ENCODE data around the gene MTM1.

The MTM1 gene

DNA sequence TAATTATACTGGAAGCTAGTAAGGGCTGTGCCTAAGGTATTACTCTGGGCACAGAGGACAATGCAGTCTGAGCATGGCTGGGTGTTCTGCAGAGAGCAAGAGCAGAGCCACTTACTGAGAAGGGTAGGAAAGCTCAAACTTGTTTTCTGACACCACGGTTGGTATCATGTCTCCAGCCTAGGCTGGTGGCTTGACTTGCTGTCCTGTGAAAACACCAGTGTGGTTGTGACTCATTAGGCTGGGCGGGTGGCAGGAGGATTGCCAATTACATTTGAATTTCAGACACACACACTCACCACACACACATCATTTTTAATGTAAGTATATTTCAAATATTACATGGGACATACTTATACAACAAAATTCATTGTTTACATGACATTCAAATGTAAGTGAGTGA is 19.7 kb upstream of the MTM1 start:
- no peak for DNase-seq (ENCODE audit: low spot score)

DNA sequence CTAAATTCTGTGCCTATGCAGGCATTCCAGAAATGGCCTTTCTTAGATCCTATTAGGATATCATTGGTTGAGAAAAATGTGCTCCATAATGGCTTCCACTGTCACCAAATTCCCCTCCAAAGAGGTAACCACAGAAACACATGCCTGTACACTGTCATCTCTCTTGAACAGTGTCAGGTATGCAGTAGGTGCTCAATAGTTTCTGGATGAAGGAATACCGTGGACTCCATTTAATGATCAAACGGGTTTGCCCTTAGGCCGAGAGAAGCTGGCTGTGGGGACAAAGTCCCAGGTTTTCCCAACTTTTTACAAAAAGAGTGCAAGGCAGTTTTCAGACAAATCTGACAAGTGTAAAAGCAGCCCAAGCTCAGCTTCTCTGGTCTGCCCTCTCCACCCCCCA is 16.5 kb upstream of the MTM1 start:
- DNase-seq (ENCODE audit: low spot score): no peak

DNA sequence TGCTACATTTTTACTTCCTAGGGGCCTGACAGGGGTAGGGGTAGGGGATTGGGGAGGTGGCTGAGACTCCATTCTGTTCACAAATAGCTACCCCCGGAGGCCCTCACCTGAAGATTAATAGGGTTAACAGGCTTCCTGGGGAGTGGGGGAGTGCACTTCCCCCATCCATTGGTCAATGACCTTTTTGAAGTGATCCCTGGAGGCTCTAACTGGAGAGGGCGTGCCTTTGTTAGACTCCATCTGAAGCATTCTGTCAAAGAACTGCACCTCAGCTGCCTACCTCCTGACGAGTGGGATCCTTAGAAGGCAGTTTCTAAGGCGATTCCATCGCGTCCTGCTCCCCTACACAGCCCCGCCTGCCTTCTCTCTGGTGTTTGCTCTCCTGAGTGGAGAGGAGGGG is 10.0 kb upstream of the MTM1 start:
- no peak for DNase-seq (ENCODE audit: low spot score)

DNA sequence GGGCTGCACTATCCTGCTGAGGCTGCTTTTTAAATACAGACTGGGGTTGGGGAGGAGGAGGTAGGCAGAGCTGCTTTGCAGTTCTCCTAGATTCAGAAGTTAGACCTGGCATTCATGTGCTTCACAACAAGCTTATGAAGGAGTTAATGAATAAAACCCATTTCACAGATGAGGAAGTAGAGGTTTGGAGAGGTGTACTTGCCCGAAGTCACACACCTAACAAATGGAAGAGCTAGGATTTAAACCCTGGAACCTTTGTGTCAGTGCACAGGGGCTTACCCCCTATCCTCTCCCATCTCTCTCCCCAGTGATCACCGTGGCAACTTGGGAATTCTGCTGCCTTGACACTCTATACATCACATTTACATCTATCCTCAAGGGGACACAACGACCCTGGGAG is 3.6 kb upstream of the MTM1 start:
- no peak for DNase-seq (ENCODE audit: low spot score)

DNA sequence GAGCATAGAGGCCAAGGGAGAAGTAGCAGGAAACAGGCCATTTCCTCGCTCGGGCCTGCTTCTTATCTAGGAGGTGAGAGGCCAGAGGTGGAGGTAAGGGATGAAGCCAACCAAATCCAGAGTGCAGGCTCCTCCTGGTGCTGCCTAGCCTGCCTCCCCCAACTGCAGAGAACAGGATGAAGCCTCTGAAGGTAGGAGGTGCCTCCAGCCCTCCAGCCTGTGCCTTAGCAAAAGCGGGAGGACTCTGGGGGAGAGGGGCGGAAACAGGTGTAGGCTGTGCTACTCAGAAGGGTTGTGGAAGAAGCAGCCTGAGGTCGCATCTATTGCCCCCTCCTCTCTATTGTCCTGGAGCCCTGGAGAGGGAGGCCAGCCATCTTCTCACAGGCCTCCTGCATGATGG is 2.9 kb upstream of the MTM1 start:
- DNase-seq (ENCODE audit: low spot score): no peak

DNA sequence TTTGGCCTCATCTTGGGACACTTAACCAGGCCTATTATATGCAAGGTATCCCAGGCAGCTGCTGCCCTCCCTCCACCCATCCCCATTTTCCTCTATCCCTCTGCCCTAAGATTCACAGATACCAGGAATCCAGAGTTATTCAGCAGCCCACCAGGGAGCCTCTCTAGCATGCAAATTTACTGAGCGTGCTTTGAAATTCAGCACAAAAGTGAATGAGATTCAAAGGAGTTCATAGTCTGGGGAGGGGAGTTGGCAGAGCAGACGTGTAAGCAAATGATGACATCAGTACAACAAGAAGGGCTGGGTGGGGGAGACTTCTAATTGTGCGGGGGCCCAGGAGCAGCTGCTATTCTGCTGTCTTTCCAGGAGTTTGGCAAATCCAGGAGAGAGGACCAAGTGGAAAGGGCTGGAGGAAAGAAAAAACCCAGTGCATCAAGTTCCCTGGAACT is 1.7 kb upstream of the MTM1 start:
- DNase-seq (ENCODE audit: low spot score): no peak

DNA sequence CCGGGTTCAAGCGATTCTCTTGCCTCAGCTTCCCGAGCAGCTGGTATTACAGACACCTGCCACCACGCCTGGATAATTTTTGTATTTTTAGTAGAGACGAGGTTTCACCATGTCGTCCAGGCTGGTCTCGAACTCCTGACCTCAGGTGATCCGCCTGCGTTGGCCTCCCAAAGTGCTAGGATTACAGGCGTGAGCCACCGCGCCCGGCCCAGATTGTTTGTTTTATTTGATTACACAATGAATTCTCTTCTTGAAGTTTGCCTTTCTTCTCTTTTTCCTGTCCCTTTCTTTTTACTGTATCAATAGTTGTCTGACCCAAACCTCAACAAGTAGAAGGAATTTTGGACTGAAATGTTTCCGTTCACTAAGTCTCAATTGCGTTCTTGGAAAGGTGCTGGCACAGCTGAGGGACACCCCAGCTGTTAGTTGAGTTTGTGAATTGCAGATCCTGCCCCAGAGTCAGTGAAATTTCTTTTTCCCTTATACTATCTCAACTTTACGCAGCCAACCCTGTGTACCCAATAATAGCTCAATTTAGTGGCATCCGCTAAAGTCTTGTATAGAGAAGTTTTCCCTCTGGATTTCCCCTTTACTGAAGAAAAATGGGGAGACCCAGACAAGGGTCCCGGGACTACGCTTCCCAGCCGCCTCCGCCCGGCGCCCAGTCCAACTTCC is 639 bp upstream of the MTM1 start:
- DNase-seq (ENCODE audit: low spot score): no peak

DNA sequence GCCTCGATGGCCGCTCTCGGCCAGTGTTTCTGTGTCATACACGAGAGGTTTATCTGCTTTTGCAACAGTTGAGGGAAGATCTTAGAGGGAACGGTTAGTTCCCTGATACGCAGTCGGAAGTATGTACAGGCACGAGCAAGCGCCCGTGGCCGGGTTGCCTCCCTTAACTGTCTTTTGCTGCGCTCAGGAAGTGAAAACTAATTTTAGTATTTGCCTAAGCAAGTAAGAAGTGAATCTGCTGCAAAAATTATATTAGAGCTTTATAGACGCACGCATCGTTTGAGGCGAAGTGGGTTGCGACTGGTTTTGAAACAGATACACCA is 695 bp downstream of the MTM1 start:
- no peak for DNase-seq (ENCODE audit: low spot score)

DNA sequence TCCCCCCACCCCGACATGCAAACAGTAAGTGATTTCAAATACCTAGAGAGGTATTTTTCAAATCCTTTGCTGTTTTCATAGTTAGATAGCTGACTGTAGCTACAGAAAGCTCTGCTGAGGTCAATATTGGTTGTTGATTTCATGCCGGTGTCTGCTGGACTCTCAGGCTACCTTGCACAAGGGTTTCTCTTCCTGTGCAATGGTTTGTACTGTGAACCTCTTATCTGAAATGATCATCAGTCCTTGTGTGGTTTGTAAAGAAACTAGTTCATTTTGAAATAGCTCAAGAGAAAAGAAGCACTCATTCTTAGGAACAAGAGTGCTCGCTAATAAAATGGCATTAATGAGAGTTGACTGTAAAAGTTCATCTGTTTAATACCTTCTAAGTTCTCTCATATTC is 2.1 kb downstream of the MTM1 start:
- peak; percentile 31 for DNase-seq (ENCODE audit: low spot score)

DNA sequence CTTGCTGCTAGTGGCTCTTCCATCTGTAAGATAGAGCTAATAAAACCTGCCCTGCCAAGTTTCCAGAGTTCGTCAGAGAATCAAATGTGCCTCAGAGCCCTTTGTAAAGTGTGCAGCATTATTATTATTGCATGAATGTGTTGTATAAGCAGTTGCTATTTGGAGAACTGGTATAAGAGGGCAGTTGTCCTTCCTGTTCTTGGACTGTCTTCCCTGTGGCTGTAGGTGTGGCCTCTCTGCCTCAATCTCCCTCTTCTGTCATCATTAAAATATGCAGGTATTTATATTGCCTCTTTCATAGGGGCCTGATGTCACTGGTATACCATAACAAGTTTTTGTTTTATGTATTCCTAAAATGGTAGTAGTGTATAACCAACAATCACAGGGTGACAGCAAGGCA is 3.8 kb downstream of the MTM1 start:
- no peak for DNase-seq (ENCODE audit: low spot score)

DNA sequence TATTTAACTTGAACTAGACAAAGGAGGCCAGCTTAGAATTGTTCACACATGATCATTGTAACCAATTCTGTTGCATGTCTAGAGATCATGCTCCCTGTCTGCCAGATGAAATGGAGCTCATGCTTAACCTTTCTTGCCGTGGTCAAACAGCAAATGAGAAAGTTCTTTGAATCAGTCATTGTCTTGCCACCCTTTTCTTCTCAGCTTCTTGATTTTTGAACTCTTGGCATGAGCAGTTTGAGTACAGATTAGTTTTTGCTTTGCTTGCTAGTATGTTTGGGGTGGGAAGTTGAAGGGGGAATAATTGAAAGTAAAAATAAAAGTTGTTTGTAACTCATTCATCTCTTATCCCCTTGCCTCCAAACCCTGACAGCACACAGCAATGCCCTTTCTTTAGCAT is 4.7 kb downstream of the MTM1 start:
- no peak for DNase-seq (ENCODE audit: low spot score)

DNA sequence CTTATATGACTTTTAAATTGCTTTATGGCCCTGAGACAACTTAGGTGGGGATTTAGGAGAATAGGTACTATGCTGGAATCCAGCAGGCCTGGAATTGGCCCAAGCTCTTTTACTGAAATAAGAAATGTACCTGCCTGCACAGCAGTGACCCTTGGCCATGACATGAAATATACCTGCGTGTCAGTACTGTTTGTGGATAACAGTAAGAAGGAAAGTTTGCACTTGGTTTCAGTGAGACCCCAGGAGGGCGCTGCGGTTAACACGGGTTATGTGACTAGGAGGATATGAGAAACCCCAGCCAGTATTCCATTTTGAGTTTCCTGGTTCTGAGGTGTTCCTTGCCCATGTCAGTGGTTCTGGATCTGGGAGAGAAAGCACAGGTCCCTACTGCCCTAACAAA is 5.3 kb downstream of the MTM1 start:
- DNase-seq (ENCODE audit: low spot score): no peak

DNA sequence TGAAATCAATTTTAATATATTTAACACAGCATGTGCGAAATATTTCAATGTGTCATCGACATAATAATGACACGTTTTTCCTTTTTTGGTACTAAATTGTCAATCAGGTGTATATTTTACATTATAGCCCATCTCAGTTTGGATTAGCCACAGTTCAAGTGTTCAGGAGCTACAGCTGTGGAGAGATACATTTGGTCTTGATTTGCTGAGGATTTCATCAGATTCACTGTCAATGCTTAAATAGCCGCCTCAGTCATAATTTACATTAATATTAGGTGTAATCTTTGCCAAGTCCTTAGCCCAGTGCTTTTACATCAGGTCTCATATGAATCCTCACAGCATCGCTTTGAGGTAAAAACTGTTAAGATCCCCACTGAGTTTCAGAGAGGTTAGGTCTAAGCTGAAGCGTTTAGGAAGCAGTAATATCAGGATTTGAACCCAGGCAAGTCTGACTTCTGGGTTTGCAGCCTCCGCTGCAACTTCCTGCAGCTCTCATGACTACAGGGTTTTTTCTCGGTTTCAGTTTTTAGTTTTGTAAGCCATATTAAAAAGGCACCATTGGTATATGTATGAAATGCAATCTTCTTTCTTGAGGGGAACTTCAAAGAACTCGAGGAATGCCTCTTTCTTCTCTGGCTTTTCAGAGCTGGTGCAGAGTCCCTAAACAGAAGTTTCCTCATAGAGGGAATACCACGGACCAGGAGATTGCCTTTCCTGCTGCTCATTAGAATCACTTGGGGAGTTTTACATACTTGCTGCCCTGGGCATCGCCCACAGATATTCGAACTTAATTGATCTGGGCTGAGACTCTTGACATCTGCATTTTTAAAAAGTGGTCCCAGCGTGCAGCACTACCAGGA is 6.4 kb downstream of the MTM1 start:
- DNase-seq (ENCODE audit: low spot score): no peak

DNA sequence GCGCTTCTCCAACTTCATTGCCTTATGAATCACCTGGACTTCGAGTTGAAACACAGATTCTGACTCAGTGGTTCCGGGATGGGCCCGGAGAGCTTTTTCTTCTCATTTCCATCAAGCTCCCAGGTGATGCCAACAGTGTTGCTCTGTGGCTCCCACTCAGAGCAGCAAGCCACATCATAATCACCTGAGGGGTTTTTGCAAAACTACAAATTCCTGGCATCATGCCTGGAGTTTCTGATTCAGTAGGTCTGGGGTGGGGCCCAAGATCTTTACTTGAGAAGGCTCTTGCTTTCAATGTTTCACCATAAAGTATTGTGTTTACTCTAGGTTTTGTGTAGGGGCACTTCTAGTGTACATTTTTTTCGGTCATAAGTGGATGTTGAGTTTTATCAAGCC is 7.0 kb downstream of the MTM1 start:
- no peak for DNase-seq (ENCODE audit: low spot score)

DNA sequence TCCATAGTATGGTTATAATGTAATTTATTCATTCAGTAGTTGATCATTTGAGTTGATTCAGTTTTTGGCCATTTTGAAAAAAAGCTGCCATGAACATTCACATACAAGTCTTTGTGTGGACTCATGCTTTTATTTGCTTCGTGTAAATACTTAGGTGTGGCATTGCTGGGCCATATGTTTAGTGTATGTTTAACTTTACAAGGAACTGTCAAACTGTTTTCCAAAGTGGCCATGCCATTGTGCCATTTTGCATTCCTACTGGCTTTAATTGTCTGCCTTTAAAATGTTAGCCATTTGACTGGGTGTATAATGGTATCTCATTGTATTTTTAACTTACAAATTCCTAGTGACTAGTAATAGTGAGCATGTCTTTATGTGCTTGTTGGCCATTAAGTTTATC is 8.8 kb downstream of the MTM1 start:
- DNase-seq (ENCODE audit: low spot score): no peak

DNA sequence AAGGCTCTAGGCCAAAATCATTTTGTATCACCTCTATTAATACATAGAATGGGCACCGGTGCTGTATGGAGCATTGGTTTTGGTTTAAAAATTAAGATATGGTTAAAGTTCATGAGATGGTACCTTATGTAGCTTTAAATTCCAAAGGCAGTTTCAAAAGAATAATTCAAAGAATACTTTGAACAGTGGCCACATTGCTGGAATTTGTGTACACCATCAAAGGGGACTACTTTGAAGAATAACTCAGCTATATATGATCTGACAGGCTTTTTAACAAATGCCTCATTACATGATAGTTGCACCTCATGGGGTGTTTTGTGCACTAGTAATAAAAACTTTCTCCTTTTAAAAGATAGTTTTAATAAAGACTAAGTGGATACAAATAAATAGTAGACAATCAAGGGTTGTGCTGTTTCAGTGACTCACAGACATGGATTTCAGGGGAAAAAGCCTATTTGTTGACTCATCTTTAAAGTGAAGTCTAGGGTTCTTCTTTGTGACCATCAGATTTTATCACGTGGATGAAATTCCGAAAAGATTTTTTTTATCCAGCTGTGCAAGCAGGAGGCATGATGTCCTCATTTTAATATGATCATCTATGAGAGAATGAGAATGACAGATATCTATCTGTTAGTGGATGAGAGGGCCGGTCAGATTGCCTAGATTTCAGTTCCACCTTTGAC is 12.8 kb downstream of the MTM1 start:
- no peak for DNase-seq (ENCODE audit: low spot score)

DNA sequence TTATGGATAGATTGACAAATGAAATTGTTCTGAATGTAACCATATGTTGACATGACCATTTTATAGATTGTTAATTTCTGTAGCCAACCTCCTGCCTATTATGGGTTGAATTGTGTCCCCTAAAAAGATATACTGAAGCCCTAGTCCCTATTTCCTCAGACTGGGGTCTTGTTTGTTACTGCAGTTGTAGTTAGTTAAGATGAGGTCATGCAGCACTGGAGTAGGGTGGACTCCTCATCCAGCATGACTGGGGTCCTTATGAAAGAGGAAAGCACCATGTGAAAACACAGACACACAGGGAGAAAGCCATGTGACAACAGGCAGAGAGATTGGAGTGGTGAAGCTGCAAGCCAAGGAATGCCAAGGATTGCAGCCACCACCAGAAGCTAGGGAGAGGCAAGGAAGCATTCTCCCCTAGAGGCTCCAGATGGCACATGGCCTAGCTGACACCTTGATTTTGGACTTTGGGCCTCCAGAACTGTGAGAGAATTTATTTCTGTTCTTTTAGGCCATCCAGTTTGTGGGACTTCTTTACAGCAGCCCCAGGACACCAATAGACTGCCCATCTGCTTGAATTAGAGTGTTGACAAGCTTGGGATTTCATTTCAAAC is 14.0 kb downstream of the MTM1 start:
- no peak for DNase-seq (ENCODE audit: low spot score)

DNA sequence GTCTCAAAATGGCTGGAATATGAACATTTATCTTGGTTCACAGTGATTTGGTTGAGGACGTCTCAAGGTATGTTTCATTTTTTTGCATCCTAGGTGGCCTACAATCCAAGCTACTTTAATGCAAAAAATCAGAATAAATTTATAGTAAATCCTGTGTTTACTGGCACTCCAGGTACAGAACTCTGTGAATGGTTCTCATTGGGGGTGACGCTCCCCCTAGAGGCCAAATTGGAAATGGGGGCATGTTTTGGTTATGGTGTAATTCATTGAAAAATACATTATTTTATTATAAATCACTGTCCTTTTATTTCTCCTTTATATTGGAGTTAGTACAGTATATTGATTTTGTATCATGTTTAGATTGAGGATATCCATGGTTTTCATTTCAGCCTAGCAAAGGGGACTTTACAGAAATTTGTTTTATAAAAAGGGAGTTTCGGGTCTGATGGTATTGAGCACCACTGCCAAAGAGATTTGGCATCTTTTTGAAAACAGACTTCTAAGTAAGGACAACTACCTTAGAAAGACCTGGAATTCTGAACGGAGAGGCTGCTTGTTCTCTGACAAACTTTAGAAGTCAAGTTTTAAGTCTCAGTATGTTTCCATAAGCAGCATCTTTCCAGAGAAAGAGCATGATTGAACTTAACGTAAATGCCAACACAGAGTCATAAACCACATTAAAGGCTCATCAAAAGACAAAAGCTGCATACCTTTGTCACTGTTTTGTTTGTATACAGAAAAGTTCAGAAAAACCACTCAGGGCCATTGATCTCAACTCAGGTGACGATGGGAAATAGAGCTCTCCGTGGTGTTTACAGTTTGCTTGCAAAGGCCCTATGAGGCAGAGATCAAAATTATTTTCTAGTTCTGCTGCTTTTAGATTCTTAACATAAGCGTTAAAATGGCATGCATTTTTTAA is 19.4 kb downstream of the MTM1 start:
- DNase-seq (ENCODE audit: low spot score): no peak

DNA sequence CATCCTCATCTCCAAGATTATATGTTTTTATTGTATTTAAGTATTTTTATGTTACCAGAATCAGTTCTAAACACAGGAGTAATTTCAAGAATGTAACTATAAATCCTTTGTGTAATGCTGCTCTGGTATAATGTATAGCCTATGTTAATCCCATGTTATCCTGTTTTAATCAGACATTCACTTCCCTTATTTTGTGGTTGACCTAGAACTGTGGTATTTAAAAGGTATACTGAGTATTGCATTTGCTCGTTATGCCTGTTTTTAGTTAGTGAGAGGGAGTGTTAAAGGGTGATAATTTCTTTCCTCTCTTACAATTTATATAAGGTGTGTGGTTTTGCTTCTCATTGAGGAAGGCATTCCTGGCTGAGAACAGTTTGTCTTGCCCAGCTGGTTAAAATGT is 26.2 kb downstream of the MTM1 start:
- DNase-seq (ENCODE audit: low spot score): no peak

DNA sequence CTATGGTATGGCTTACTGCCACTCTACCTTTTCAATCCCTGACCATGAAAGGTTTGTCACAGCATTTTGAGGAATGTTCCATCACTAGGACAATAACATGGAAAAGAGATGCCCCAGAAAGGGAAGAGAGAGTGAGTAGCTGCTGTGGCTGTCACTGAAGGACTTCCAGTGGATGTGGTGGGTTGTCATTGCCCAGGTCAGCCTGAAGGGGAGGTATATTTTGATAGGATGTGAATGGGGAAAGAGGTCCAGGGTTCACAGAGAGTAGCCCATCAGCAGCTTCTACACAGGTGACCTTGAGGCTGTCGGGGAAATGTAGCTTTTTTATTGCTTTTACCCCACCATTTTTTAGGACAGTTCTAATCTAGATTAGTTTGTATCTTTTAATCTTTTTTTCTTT is 30.8 kb downstream of the MTM1 start:
- DNase-seq (ENCODE audit: low spot score): no peak

DNA sequence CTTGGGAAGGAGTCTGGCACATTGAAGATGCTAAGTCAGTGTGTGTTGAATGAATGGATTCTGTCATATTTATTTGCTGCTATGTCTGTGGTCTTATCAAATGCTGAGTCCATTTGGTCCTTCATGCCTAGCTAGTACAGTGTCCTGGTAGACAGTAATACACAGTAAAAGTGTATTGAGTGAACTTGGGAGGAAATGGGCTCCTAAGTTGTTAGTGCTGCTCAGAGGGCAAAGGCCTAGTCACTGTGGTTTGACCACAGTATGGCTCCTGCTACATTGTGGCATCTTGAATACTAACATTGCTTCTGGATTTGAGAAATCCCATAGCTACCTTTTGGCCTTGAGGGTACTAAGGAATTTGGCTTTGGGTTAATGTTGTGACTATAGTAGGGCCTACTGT is 33.9 kb downstream of the MTM1 start:
- DNase-seq (ENCODE audit: low spot score): no peak

DNA sequence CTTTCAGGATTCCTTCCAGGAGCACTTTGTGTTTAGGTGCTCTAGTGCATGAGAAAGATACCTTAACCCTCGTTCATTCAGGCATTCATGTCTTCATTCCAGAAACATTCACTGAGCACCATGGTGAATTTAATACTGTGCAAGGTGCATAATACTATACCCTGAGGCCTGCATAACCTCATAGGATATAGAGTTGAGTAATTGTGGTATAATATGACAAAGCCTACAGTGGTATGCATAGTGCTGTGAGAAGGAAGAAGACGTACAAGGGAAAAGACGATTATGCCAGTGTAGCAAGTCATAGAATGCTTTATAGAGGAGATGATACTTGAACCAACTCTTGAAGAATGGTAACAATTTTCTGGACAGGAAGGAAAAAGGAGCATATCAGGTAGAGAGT is 34.3 kb downstream of the MTM1 start:
- DNase-seq (ENCODE audit: low spot score): no peak
